GM12872 (cell line): ENCODE measurements around the gene SNORC.

Experiments used
- TF ChIP-seq, protein P1 (sequence below): IDR thresholded peaks from 3 replicates; pipeline ENCODE4 v1.5.1; 2011; ENCODE audit warnings: low read depth, mild to moderate bottlenecking, low read length, moderate library complexity; ENCODE audit not compliant: insufficient read depth

The SNORC gene

DNA sequence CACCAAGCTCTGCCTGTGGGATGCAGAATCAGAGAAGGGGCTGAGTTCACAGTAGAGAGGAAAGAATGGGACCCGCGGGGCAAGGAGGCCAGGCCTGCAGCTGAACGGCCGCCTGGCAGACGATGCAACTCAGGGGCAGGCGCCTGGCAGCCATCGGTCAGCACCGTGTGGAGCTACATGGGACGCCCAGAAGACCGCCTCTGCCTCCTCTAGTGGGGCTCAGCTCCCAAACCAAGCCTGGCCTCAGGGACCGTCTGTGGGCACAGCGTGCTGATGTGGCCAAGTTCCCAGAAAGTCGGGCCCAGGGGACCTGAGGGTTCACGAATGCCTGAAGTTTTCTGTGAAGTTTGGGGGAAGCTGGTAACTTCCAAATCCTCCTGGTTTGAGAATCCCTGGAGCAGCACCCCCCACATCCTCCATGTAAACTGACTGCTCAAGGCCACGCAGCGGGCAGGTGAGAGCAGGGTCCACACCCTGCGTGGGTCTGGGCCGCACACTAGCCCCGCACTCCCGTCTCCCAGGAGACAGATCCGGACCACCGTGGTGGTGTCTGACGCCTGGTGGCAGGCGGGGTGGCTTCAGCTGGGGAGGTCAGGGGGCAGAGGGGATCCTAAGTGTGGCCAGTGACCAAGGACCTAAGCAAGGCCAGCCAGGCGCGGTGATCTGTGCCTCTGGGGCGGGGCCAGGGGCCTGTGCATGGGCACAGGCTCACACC is 14.6 kb downstream of the SNORC start:
- TF ChIP-seq, protein P1, sequence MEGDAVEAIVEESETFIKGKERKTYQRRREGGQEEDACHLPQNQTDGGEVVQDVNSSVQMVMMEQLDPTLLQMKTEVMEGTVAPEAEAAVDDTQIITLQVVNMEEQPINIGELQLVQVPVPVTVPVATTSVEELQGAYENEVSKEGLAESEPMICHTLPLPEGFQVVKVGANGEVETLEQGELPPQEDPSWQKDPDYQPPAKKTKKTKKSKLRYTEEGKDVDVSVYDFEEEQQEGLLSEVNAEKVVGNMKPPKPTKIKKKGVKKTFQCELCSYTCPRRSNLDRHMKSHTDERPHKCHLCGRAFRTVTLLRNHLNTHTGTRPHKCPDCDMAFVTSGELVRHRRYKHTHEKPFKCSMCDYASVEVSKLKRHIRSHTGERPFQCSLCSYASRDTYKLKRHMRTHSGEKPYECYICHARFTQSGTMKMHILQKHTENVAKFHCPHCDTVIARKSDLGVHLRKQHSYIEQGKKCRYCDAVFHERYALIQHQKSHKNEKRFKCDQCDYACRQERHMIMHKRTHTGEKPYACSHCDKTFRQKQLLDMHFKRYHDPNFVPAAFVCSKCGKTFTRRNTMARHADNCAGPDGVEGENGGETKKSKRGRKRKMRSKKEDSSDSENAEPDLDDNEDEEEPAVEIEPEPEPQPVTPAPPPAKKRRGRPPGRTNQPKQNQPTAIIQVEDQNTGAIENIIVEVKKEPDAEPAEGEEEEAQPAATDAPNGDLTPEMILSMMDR, result no peak

DNA sequence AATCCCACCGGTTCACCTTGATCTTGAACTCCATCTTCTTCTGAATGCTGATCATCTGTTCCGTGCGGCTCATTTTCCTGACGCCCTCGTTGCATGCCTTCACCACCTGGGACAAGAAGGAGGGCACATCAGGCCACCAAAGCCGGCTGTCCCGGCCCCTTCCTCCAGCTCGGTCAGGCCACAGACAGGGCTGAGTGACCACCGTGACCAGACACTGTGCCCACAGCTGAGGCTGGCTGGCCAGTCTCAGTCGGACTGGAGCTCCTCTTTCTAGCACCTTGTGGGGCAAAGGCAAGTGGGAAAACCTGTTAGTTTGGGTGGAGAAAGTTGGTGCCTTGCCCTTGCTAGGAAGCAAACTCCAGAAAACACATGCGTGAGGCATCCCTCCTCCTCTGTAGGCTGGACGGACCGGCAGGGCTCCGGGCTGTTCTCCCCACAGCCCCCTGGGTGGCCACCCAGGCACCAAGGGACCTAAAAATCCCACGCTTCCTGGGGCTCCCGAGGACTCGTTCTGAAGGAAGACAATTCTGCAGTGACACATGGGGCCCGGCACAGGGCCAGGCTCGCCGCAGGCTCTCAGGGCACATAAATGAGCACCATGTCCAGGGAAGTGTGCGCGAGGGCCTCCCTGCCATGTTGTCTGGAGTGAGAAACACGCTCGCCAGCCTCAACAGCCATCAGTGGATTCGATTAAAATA is 15.3 kb downstream of the SNORC start:
- TF ChIP-seq, protein P1, result no peak

DNA sequence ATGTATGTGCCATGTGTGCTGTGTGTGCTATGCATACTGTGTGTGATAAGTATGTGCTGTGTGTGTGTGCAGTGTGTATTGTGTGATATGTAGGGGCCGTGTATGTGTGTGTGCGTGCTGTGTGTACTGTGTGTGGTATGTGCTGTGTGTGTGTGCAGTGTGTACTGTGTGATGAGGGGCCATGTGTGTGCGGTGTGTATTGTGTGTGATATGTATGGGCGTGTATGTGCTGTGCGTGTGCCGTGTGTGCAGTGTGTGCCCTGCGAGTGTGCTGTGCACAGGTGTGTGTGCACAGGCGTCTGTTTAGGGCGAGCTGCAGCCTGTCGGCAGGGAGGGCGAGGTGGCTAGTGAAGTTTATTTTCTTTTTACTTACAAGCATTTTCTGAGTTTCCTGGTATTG is 16.1 kb downstream of the SNORC start:
- TF ChIP-seq, protein P1, result no peak

DNA sequence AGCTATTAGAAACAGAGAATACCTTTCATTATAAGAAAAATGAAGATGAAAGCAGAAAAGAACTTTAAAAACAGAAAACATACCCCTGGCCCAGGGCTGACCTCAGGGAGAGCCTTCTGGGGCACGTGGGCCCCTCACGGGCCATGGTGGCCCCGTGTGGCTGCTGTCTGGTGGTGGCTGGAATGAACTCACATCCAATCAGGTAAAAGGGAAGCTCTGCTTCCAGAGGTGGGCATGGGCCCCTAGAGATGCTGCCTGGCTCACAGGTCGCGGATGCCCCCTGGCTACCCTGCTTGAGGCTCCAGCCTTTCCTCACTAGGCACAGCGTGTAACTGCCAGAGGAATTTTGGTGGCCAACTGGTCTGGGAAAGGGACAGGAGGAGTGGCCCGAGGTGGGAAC is 16.6 kb downstream of the SNORC start:
- TF ChIP-seq, protein P1, result no peak

DNA sequence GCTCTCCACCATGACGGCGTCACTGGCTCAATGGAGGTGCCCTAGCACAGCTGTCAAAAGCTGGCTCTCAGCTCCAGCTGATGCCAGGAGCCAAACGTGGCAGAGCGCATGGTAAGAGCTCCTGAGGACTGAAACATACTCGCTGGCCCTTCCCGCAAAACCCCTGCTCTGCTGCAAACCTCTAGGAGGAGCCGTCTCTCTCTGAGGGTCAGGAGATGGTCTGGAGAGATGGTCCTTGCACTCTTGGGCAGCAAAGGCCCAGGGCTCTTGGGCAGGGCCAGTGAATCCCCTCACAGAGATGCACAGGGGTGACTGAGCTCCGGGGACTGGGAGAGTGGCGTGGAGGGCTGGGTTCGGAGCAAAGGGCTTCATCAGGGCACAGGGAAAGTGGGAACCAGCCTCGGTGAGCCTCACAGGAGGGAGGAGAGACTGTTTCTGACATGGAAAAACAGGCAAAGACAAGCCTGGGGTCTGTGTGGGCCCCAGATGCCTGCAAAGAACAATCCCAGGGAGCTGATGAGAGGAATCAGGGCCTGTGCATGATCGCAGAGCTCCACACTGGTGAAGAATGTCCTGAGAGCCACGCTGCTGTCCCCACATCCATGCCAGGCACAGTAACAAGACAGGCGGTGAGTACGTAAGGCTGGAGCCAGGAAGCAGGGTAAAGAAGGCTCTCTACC is 17.2 kb downstream of the SNORC start:
- TF ChIP-seq, protein P1, result no peak

DNA sequence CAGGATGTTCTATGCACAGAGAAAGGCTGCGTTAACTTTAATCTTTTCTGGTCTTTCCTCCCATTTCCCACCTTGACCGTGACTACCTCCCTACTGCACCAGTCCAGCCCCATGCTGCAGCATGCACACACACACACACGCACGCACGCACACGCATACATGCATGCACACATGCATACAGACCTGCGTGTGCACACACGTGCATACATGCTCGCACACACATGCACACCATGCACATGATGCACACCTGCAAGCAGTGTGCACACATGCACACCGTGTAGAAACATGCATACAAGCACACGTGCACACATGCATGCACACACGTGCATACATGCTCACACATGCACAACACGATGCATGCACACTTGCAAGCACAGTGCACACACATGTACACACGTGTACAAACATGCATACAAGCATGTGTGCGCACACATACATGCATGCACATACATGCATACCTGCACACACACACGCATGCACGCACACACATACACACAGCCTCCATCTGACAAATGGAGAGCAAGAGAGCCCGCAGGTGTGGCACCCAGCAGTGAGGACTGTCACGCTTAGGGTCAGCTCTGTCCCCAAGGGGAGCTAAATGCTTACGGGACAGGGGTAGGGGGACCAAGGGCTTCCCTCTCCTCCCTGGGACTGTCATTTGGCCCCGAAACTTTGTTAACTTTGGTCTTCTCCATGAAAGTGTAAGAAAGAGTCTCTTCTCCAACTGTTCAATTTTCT is 18.2 kb downstream of the SNORC start:
- TF ChIP-seq, protein P1, result no peak
